CD4-positive, CD25-positive, alpha-beta regulatory T cell (primary cell): ENCODE data around the gene TBC1D22A. TPM values are rescaled to one million over a fixed set of nuclear protein-coding genes. Genes with fewer than 3 reads are reported as not detected.
A peak's percentile ranks its signal among the peaks of the same experiment; 100 is the strongest.

Experiments used
- ATAC-seq, 2 donors: fragments of 150-1000 bp; cut with Tn5 transposase; one replicate each; pipeline ENCODE4 v1.10.0; 2021; ENCODE audit warnings: low read depth in 2 of 2, moderate number of reproducible peaks in 2 of 2, moderate library complexity in 1 of 2
- DNase-seq, 3 donors: peaks; one replicate each; pipeline versions ENCODE4 v3.0.0 to v3.0.0-alpha.2; 2012 to 2022; ENCODE audit warnings: mixed read lengths in 1 of 3
- H3K27ac ChIP-seq: one replicate; pipeline ENCODE4 v1.7.0; 2013; ENCODE audit warnings: mild to moderate bottlenecking, low read length; ENCODE audit not compliant: insufficient read depth, poor library complexity, severe bottlenecking
- H3K27me3 ChIP-seq: one replicate; pipeline ENCODE4 v1.7.0; 2013; ENCODE audit warnings: low read length; ENCODE audit not compliant: control insufficient read depth, insufficient read depth
- H3K36me3 ChIP-seq: one replicate; pipeline ENCODE4 v1.7.0; 2013; ENCODE audit warnings: mild to moderate bottlenecking, low read length, moderate library complexity; ENCODE audit not compliant: control insufficient read depth, insufficient read depth
- H3K4me1 ChIP-seq: 2 replicates; pipeline ENCODE4 v1.7.0; 2013; ENCODE audit warnings: mild to moderate bottlenecking, low read length; ENCODE audit not compliant: insufficient read depth, control insufficient read depth, poor library complexity, severe bottlenecking
- H3K4me3 ChIP-seq: one replicate; pipeline ENCODE4 v1.7.0; 2013; ENCODE audit warnings: low read depth, mild to moderate bottlenecking, low read length, moderate library complexity
- H3K9me3 ChIP-seq, 2 experiments: 1 replicate in 1 of 2; 2 replicates in 1 of 2; pipeline ENCODE4 v1.7.0; 2013; ENCODE audit warnings: low read length in 2 of 2, mild to moderate bottlenecking in 1 of 2, moderate library complexity in 1 of 2; ENCODE audit not compliant: control insufficient read depth in 2 of 2
- H3K27ac Mint-ChIP-seq, 3 donors: one replicate each; pipeline ENCODE4 v1.8.0; 2020 to 2022; ENCODE audit warnings: mild to moderate bottlenecking in 3 of 3, mixed read lengths in 3 of 3, moderate library complexity in 2 of 3
- H3K27me3 Mint-ChIP-seq: one replicate; pipeline ENCODE4 v1.8.0; 2022; ENCODE audit warnings: mild to moderate bottlenecking, mixed read lengths
- H3K36me3 Mint-ChIP-seq: one replicate; pipeline ENCODE4 v1.8.0; 2020; ENCODE audit warnings: mixed read lengths
- H3K4me1 Mint-ChIP-seq, 4 donors: one replicate each; pipeline ENCODE4 v1.8.0; 2020 to 2022; ENCODE audit warnings: mixed read lengths in 4 of 4, mild to moderate bottlenecking in 1 of 4
- H3K4me3 Mint-ChIP-seq, 4 donors: one replicate each; pipeline ENCODE4 v1.8.0; 2020 to 2022; ENCODE audit warnings: mild to moderate bottlenecking in 4 of 4, mixed read lengths in 4 of 4, moderate library complexity in 3 of 4
- H3K9me3 Mint-ChIP-seq, 7 donors: one replicate each; pipeline ENCODE4 v1.8.0; 2020 to 2022; ENCODE audit warnings: mixed read lengths in 7 of 7, mild to moderate bottlenecking in 3 of 7, moderate library complexity in 2 of 7
- polyA plus RNA-seq, 4 donors: library from polyadenylated mRNA; unstranded; fragments of 300-500 nt; fragmentation: Illumina TruSeq; gene quantifications; one replicate each; pipeline ENCODE4 v1.2.3, GENCODE V29; 2021
- total RNA-seq: library from RNA; stranded (reverse); gene quantifications from one replicate; pipeline ENCODE4 v1.2.3, GENCODE V29; 2022

The TBC1D22A gene
- total and polyA plus RNA-seq, 5 donors from 2014 or later: 19.8 to 42.5 (median 24.3) TPM

DNA sequence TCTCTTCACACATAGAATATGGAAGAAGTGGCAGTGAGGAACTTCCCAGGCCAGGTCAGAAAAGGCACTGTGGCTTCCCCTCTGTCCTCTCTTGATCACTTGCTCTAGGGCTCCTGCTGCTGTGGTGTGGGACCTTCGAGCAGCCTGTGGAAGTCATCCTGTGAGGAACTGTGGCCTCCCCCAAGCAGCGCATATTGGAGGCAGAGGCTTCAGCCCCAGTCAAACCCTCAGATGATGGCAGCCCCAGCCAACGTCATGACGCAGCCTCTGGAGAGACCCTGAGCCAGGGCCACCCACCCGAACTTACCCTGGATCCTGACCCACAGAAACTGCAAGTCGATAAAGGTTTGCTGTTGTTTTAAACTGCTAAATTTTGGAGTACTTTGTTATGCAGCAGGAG, 444.9 kb downstream of the TBC1D22A start:
- Mint-ChIP-seq H3K27me3 (no peaks in the 10 kb centered on the region), H3K4me3 (no peak overlapping the region)
- DNase-seq: no peak

DNA sequence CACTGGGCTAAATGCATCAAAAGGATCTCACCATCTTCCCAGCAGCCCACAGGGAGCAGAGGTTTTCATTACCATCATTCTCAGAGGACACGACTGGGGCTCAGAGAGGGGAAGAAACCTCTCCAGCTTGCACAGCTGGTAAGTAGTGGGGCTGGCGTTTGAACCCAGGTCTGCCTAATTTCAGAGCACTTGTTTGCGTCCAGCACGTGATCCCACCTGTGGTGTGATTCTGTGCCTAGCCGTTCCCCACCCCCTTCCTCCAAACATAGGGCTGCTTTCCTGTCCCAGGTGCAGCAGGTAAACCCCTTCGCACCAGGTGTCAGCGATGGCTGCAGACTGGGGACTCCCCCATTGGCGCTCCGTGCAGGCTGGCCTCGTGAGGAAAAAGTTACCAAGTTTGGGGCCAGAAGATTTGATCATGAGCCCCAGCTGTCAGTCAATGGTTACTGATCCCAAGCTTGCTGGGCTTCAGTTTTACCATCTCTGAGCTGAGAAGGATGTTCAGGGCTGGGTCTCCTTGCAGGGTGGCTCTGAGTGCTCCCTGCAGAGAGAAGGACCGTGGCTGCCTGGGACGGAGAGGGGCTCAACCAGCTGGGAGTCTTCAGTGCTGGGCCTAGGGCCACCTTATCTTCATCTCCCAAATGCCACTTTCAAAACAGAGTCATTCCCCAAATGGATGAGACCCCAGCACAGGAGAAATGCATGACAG, 445.6 kb downstream of the TBC1D22A start:
- Histone ChIP-seq H3K27me3 (no peaks in the 10 kb centered on the region), H3K4me3 (no peak overlapping the region), H3K27ac (no peak overlapping the region), H3K36me3 (no peaks in the 10 kb centered on the region), H3K4me1 (no peaks in the 10 kb centered on the region), H3K9me3 (no peaks in the 10 kb centered on the region)
- DNase-seq (no peak), ATAC-seq (no peak)
- no peaks in the 10 kb centered on the region for H3K9me3 Mint-ChIP-seq
- no peaks in the 10 kb centered on the region for H3K36me3 Mint-ChIP-seq
- H3K4me1 Mint-ChIP-seq: no peaks in the 10 kb centered on the region
- H3K27me3 Mint-ChIP-seq: no peaks in the 10 kb centered on the region
- no peak overlapping the region for H3K27ac Mint-ChIP-seq
- no peak overlapping the region for H3K4me3 Mint-ChIP-seq

More for the DNA sequence above, 444.9 kb downstream of the TBC1D22A start:
- H3K27ac Mint-ChIP-seq: no peak overlapping the region
- H3K9me3 Mint-ChIP-seq: no peaks in the 10 kb centered on the region
- no peaks in the 10 kb centered on the region for H3K4me1 Mint-ChIP-seq
- Histone ChIP-seq H3K9me3 (no peaks in the 10 kb centered on the region), H3K4me1 (no peaks in the 10 kb centered on the region), H3K27me3 (no peaks in the 10 kb centered on the region), H3K36me3 (no peaks in the 10 kb centered on the region), H3K27ac (no peak overlapping the region), H3K4me3 (no peak overlapping the region)
- no peak for ATAC-seq
- no peaks in the 10 kb centered on the region for H3K36me3 Mint-ChIP-seq

DNA sequence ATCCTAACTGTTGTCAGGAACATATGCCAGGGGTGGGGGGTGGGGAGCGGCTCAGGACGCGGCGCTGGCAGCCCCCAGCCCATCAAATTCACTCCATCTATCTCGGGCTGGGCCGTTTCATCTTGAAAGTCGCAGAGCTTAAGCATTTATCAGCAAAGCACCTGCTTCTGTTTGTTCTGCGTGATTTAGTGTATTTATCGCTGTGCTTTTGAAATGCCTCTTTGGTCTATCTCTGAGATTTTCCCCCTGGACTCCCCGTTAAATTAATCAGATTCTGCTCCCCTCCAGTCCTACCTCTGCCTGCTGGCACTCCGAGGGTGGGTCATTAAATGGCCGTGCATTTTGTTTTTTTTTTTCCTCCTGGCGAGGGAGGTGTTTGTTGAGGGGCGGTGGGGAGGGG, 446.2 kb downstream of the TBC1D22A start:
- Histone ChIP-seq H3K4me1 (no peaks in the 10 kb centered on the region), H3K9me3 (no peaks in the 10 kb centered on the region), H3K36me3 (no peaks in the 10 kb centered on the region), H3K27ac (no peak overlapping the region), H3K27me3 (no peaks in the 10 kb centered on the region), H3K4me3 (no peak overlapping the region)
- Mint-ChIP-seq H3K9me3 (no peaks in the 10 kb centered on the region), H3K27ac (no peak overlapping the region), H3K4me1 (no peaks in the 10 kb centered on the region), H3K4me3 (no peak overlapping the region), H3K36me3 (no peaks in the 10 kb centered on the region), H3K27me3 (no peaks in the 10 kb centered on the region)
- ATAC-seq (no peak), DNase-seq (no peak)

DNA sequence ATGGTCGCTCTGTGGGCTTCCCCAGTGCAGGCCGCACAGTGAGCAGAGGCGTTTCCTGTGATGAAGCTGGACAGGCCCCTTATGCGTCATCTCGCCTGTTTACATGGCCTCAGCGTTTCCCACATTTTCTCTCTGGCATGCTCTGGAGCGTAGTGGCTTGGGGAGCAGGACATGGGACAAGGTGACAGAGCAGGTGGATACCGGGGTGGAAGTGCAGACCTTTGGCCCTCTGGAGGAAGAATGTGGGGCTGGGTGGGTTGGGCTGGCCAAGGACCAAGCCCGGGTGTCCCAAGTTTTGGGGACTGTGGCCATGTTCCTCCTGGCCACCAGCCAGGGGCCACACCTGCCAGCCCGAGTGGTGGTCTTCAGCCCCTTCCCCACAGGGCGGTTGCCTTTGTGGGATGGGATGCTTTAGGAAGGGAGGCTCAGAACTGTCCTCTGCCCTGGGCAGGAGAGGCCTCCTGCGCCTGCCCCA, 446.6 kb downstream of the TBC1D22A start:
- DNase-seq (no peak), ATAC-seq (no peak)
- H3K27me3 Mint-ChIP-seq: no peaks in the 10 kb centered on the region
- Histone ChIP-seq H3K27me3 (no peaks in the 10 kb centered on the region), H3K27ac (no peak overlapping the region), H3K36me3 (no peaks in the 10 kb centered on the region), H3K4me1 (no peaks in the 10 kb centered on the region), H3K9me3 (no peaks in the 10 kb centered on the region), H3K4me3 (no peak overlapping the region)
- no peaks in the 10 kb centered on the region for H3K36me3 Mint-ChIP-seq
- no peak overlapping the region for H3K27ac Mint-ChIP-seq
- H3K4me1 Mint-ChIP-seq: no peaks in the 10 kb centered on the region
- no peak overlapping the region for H3K4me3 Mint-ChIP-seq
- H3K9me3 Mint-ChIP-seq: no peaks in the 10 kb centered on the region

DNA sequence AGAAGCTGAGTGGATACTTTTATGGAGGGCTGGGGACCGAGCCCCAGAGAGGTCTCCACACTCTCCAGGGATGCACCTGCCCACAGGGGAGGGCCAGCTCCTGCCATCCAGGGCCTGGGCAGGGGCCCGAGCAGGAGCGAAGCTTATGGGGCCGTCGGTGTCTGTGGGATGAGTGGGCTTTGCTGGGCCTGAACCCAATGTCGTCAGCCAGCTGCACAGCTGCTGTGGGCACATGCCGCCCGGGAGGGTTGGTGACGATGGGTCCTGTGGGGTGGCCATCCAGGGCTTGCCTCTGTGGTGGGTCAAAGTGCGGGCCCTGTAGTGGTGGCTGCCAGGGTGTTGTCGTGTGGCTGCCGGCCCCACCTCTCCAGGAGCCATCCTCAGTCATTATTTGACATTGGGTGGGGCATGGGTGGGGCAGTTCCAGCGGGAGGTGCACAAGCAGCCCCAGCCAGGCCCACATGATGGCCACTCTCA, 447.1 kb downstream of the TBC1D22A start:
- no peaks in the 10 kb centered on the region for H3K4me1 ChIP-seq
- H3K4me3 ChIP-seq: no peak overlapping the region
- Mint-ChIP-seq H3K4me1 (no peaks in the 10 kb centered on the region), H3K27ac (no peak overlapping the region), H3K27me3 (no peaks in the 10 kb centered on the region), H3K36me3 (no peaks in the 10 kb centered on the region), H3K9me3 (no peaks in the 10 kb centered on the region), H3K4me3 (no peak overlapping the region)
- H3K36me3 ChIP-seq: no peaks in the 10 kb centered on the region
- H3K9me3 ChIP-seq: no peaks in the 10 kb centered on the region
- DNase-seq (no peak), ATAC-seq (no peak)
- H3K27me3 ChIP-seq: no peaks in the 10 kb centered on the region
- H3K27ac ChIP-seq: no peak overlapping the region

DNA sequence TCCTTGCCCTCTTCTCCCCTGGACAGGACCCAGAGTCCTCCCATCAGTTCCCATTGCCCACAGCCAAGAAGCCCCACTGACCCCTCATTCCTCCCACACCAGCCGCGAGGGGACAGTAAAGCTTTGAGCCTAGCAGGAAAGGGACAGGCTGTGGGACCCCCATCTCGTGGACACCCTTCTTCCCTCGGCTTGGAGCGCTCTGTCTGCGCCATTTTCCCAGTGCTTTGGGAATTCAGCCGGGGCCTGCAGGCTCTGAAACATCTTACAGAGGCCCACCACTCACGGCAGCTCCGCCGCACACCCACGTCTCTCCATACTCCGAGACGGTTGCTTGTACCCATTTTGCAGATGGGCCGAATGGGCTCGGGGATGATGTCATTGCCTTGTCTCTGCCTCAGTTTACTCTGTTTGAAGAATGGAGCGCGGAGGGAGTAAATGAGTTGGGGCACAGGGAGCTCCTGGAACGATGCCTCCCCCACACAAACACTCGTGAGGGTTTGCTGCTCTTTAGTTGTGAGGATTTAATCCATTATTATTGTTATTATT, 447.7 kb downstream of the TBC1D22A start:
- DNase-seq: no peak
- Mint-ChIP-seq H3K27ac (no peak overlapping the region), H3K27me3 (no peaks in the 10 kb centered on the region), H3K36me3 (no peaks in the 10 kb centered on the region), H3K9me3 (peaks cover 0 to 2% (median 0%) of the 10 kb centered on the region in 7 donors), H3K4me3 (peak overlapping the region in 1 of 4 donors; percentile 43), H3K4me1 (no peaks in the 10 kb centered on the region)
- H3K36me3 ChIP-seq: no peaks in the 10 kb centered on the region
- H3K4me3 ChIP-seq: no peak overlapping the region
- H3K9me3 ChIP-seq: no peaks in the 10 kb centered on the region
- no peak overlapping the region for H3K27ac ChIP-seq
- H3K4me1 ChIP-seq: no peaks in the 10 kb centered on the region
- H3K27me3 ChIP-seq: no peaks in the 10 kb centered on the region
- no peak for ATAC-seq

DNA sequence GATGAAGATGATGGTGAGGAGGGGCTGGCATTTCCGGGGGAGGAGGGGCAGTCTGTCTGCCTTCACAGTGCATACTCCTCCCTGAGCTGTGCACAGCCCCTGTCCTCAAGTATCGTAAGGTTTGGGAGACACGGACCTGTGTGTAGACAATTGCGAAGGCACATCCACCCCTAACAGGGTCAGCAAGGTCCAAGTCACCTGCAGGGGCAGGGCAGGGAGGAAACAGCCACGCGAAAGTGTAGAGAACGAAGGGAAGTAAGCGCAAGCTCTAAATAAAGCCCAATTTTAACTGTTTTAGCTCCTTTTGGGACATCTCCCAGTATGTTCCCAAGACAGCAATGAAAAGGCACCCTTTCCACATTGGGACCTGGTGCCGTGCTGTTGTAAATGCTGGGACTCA, 448.2 kb downstream of the TBC1D22A start:
- Histone ChIP-seq H3K36me3 (no peaks in the 10 kb centered on the region), H3K27me3 (no peaks in the 10 kb centered on the region), H3K4me1 (no peaks in the 10 kb centered on the region), H3K4me3 (no peak overlapping the region), H3K27ac (no peak overlapping the region), H3K9me3 (no peaks in the 10 kb centered on the region)
- ATAC-seq: no peak
- no peaks in the 10 kb centered on the region for H3K36me3 Mint-ChIP-seq
- H3K4me3 Mint-ChIP-seq: peak overlapping the region in 1 of 4 donors; percentile 43
- H3K4me1 Mint-ChIP-seq: no peaks in the 10 kb centered on the region
- no peaks in the 10 kb centered on the region for H3K27me3 Mint-ChIP-seq
- DNase-seq: no peak
- peaks cover 0 to 2% (median 0%) of the 10 kb centered on the region in 7 donors for H3K9me3 Mint-ChIP-seq
- H3K27ac Mint-ChIP-seq: no peak overlapping the region
